Endothelial cell of umbilical vein (primary cell): ENCODE measurements around the gene AGBL4.

Source experiments
- CTCF ChIP-seq, 2 donors: IDR thresholded peaks; 1 replicate in 1 of 2; 2 replicates in 1 of 2; pipeline ENCODE4 v1.5.1; 2011; ENCODE audit warnings: low read length in 2 of 2, mild to moderate bottlenecking in 2 of 2, moderate library complexity in 2 of 2, control low read depth in 1 of 2, inconsistent platforms in 1 of 2, low read depth in 1 of 2; ENCODE audit not compliant: insufficient read depth in 1 of 2; ENCODE audit errors: extremely low read depth in 1 of 2
- EZH2 ChIP-seq: IDR thresholded peaks from 2 replicates; pipeline ENCODE4 v1.6.1; 2012; ENCODE audit warnings: borderline replicate concordance, low read depth, mild to moderate bottlenecking, moderate library complexity, low read length, inconsistent platforms; ENCODE audit not compliant: severe bottlenecking
- FOS ChIP-seq: IDR thresholded peaks from 2 replicates; pipeline ENCODE4 v1.6.1; 2011; ENCODE audit warnings: mild to moderate bottlenecking, low read length, moderate library complexity, borderline replicate concordance; ENCODE audit not compliant: insufficient read depth
- JUN ChIP-seq: IDR thresholded peaks from 2 replicates; pipeline ENCODE4 v1.6.1; 2011; ENCODE audit warnings: borderline replicate concordance, low read depth; ENCODE audit not compliant: insufficient read length, insufficient read depth
- POLR2A ChIP-seq: IDR thresholded peaks from 2 replicates; pipeline ENCODE4 v1.6.1; 2012; ENCODE audit warnings: low read depth, mild to moderate bottlenecking, control low read depth, low read length
- POLR2AphosphoS5 ChIP-seq: IDR thresholded peaks from 2 replicates; pipeline ENCODE4 v1.6.1; 2012; ENCODE audit warnings: low read depth, mild to moderate bottlenecking, control low read depth, low read length, moderate library complexity; ENCODE audit not compliant: insufficient read depth
- TF ChIP-seq, protein P1 (sequence below): IDR thresholded peaks from 2 replicates; pipeline ENCODE4 v1.6.1; 2011; ENCODE audit not compliant: insufficient read depth, insufficient read length

GRCh38 chr1:48996311-48996710, 1027.4 kb downstream of the AGBL4 start:
- TF ChIP-seq POLR2A (no peak), CTCF (IDR thresholded peaks at IDR 0.05; ENCODE audit: extremely low read depth in 1 of 2, insufficient read depth in 1 of 2, low read depth in 1 of 2, low read length in 2 of 2) (no peak), POLR2AphosphoS5 (no peak), EZH2 (no peak), FOS (no peak), JUN (no peak)
- TF ChIP-seq, protein P1, sequence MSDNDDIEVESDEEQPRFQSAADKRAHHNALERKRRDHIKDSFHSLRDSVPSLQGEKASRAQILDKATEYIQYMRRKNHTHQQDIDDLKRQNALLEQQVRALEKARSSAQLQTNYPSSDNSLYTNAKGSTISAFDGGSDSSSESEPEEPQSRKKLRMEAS: no peak
